Testis (tissue), 3 donors: Measurements from ENCODE around the gene VWA7. TPM values are rescaled to one million over a fixed set of nuclear protein-coding genes. Genes with fewer than 3 reads are reported as not detected.

ENCODE experiments used
- DNase-seq: peaks from one replicate; pipeline ENCODE4 v3.0.0-alpha.2; 2019
- H3K27ac ChIP-seq, 2 donors: fragments of 200-600 bp; sonication (generic); one replicate each; pipeline ENCODE4 v1.5.1; 2019
- H3K27me3 ChIP-seq: fragments of 200-600 bp; sonication (generic); one replicate; pipeline ENCODE4 v1.5.1; 2019
- H3K36me3 ChIP-seq: fragments of 200-600 bp; sonication (generic); one replicate; pipeline ENCODE4 v1.5.1; 2017; ENCODE audit warnings: low read depth; ENCODE audit errors: missing control alignments
- H3K4me1 ChIP-seq: fragments of 200-600 bp; sonication (generic); one replicate; pipeline ENCODE4 v1.5.1; 2019
- H3K4me3 ChIP-seq, 2 donors: fragments of 200-600 bp; sonication (generic); one replicate each; pipeline ENCODE4 v1.5.1; 2017 to 2019
- H3K9me3 ChIP-seq: fragments of 200-600 bp; sonication (generic); one replicate; pipeline ENCODE4 v1.5.1; 2017
- CTCF ChIP-seq, 3 experiments: fragments of 450-650 bp in 2 of 3; fragments of 200-600 bp in 1 of 3; sonication (generic) in 1 of 3; IDR thresholded peaks; one replicate each; pipeline ENCODE4 v1.5.1; 2016 to 2019; ENCODE audit warnings: antibody characterized with exemption in 3 of 3, mild to moderate bottlenecking in 2 of 3, moderate library complexity in 1 of 3
- POLR2A ChIP-seq: fragments of 450-650 bp; IDR thresholded peaks from one replicate; pipeline ENCODE4 v1.6.1; 2017; ENCODE audit warnings: antibody characterized with exemption, mild to moderate bottlenecking, moderate library complexity
- WGBS, 2 donors: methylation state at CpG; one replicate each; pipeline ENCODE4 v1.1.5; 2018; 5-methylcytosine and 5-hydroxymethylcytosine counted together
- intact Hi-C: fragments of 100-400 bp; cut with DNase I; formaldehyde crosslinking; loops from one replicate; pipeline ENCODE4 v1.15.1; 2023; ENCODE audit warnings: low total_unique reads
- polyA plus RNA-seq: library from polyadenylated mRNA; stranded (reverse); fragments of 350-450 nt; fragmentation: Illumina TruSeq; extraction: RNeasy Lipid Tissue Mini Kit (QIAGEN cat#74804); gene quantifications from one replicate; pipeline ENCODE4 v1.2.3, GENCODE V29; 2014; ENCODE audit warnings: low read depth, low replicate concordance; ENCODE audit not compliant: insufficient read depth
- total RNA-seq, 2 donors: library from RNA; depleted of rRNA; stranded (reverse); fragments of >200 nt; gene quantifications; one replicate each; pipeline ENCODE4 v1.2.3, GENCODE V29; 2016

Gene VWA7
- total and polyA plus RNA-seq, 3 donors from 2014 or later, result 2.7 to 6.3 (median 3.1) TPM

GRCh38 chr6:31765559-31765909, 11.6 kb downstream of the VWA7 start:
- no peak overlapping the region for H3K27ac ChIP-seq
- intact Hi-C loops, result no loop called here
- no peaks in the 10 kb centered on the region for H3K36me3 ChIP-seq
- no peaks in the 10 kb centered on the region for H3K4me1 ChIP-seq
- no peak for TF ChIP-seq POLR2A
- TF ChIP-seq CTCF (IDR thresholded peaks at IDR 0.05), result no peak
- no peak overlapping the region for H3K4me3 ChIP-seq
- no peaks in the 10 kb centered on the region for H3K9me3 ChIP-seq
- no peak for DNase-seq
- H3K27me3 ChIP-seq, result no peaks in the 10 kb centered on the region
- 77 to 94% methylated on average over 7 to 9 of the region's 9 CpGs for WGBS, 2 donors

GRCh38 chr6:31764198-31764597, 12.9 kb downstream of the VWA7 start:
- no peaks in the 10 kb centered on the region for H3K27me3 ChIP-seq
- no peaks in the 10 kb centered on the region for H3K9me3 ChIP-seq
- H3K4me3 ChIP-seq, result no peak overlapping the region
- intact Hi-C loops, result no loop called here
- no peak overlapping the region for H3K27ac ChIP-seq
- DNase-seq, result no peak
- H3K36me3 ChIP-seq, result no peaks in the 10 kb centered on the region
- 83 to 84% methylated on average over 4 of the region's 4 CpGs for WGBS, 2 donors
- TF ChIP-seq POLR2A, result no peak
- TF ChIP-seq CTCF (IDR thresholded peaks at IDR 0.05), result no peak
- no peaks in the 10 kb centered on the region for H3K4me1 ChIP-seq

- Histone ChIP-seq H3K9me3 (no peaks in the 10 kb centered on the region), H3K4me1 (no peaks in the 10 kb centered on the region), H3K4me3 (no peak overlapping the region), H3K36me3 (no peaks in the 10 kb centered on the region), H3K27ac (no peak overlapping the region), H3K27me3 (no peaks in the 10 kb centered on the region)
- WGBS, 2 donors, result 40 to 45% methylated on average over 1 of the region's 1 CpG
- no peak for DNase-seq
- intact Hi-C loops, result no loop called here
- TF ChIP-seq POLR2A (no peak), CTCF (IDR thresholded peaks at IDR 0.05) (no peak)
Measured at GRCh38 chr6:31763619-31763940, 13.5 kb downstream of the VWA7 start.

- intact Hi-C loops, result no loop called here
- no peak overlapping the region for H3K27ac ChIP-seq
- H3K4me3 ChIP-seq, result no peak overlapping the region
- TF ChIP-seq POLR2A (no peak), CTCF (IDR thresholded peaks at IDR 0.05) (no peak)
- no peaks in the 10 kb centered on the region for H3K27me3 ChIP-seq
- no peaks in the 10 kb centered on the region for H3K9me3 ChIP-seq
- WGBS, 2 donors, result 80 to 87% methylated on average over 8 of the region's 8 CpGs
- DNase-seq, result no peak
- H3K36me3 ChIP-seq, result no peaks in the 10 kb centered on the region
- no peaks in the 10 kb centered on the region for H3K4me1 ChIP-seq
Measured at GRCh38 chr6:31762878-31763618, 14.1 kb downstream of the VWA7 start.

- TF ChIP-seq POLR2A (no peak), CTCF (IDR thresholded peaks at IDR 0.05) (no peak)
- no peaks in the 10 kb centered on the region for H3K4me1 ChIP-seq
- no peak for DNase-seq
- H3K27ac ChIP-seq, result no peak within 1 kb of the TSS
- H3K36me3 ChIP-seq, result no peaks in the 10 kb centered on the region
- H3K27me3 ChIP-seq, result no peaks in the 10 kb centered on the region
- 69 to 70% methylated on average over 4 of the region's 4 CpGs for WGBS, 2 donors
- no peak within 1 kb of the TSS for H3K4me3 ChIP-seq
- intact Hi-C loops, result no loop called here
- no peaks in the 10 kb centered on the region for H3K9me3 ChIP-seq
Measured at GRCh38 chr6:31762356-31762755, 14.8 kb downstream of the VWA7 start, which contains the start of gene SAPCD1. TSS of gene SAPCD1 (plus strand) at chr6:31762656. CDS start at chr6:31763055, 399 bp downstream.
